KG1 (cell line): ENCODE results near the gene BEND6.
A peak's percentile ranks its signal among the peaks of the same experiment; 100 is the strongest.

Experiments used
- DNase-seq: peaks from one replicate; lab custom pipeline; 2025; lab: John Stamatoyannopoulos, UW

BEND6 gene

GRCh38 chr6:56940977-56941376 lies 13.9 kb upstream of the BEND6 start:
- no peak for DNase-seq

- DNase-seq: no peak
These were observed 10.2 kb upstream of the BEND6 start for GRCh38 chr6:56944661-56945060.

- no peak for DNase-seq
These were observed 8.5 kb upstream of the BEND6 start for GRCh38 chr6:56946368-56946767.

- DNase-seq: no peak
These were observed 7.0 kb upstream of the BEND6 start for GRCh38 chr6:56947924-56948323.

GRCh38 chr6:56949265-56949664 lies 5.6 kb upstream of the BEND6 start:
- DNase-seq: no peak

GRCh38 chr6:56949925-56950495 lies 4.9 kb upstream of the BEND6 start:
- DNase-seq: no peak

GRCh38 chr6:56951049-56951831 lies 3.7 kb upstream of the BEND6 start:
- DNase-seq: no peak

GRCh38 chr6:56953597-56954402 lies 1.1 kb upstream of the BEND6 start:
- DNase-seq: no peak

GRCh38 chr6:56955171-56956155 lies 556 bp downstream of the BEND6 start:
- DNase-seq: peak; percentile 69

GRCh38 chr6:56956491-56956890 lies 1.6 kb downstream of the BEND6 start:
- no peak for DNase-seq

- DNase-seq: no peak
These were observed 2.9 kb downstream of the BEND6 start for GRCh38 chr6:56957856-56958255.

- no peak for DNase-seq
These were observed 3.6 kb downstream of the BEND6 start for GRCh38 chr6:56958481-56958880.

- no peak for DNase-seq
These were observed 4.2 kb downstream of the BEND6 start for GRCh38 chr6:56959094-56959493.

GRCh38 chr6:56959938-56960337 lies 5.0 kb downstream of the BEND6 start:
- no peak for DNase-seq

- DNase-seq: no peak
These were observed 6.2 kb downstream of the BEND6 start for GRCh38 chr6:56961151-56961550.

- DNase-seq: no peak
These were observed 7.5 kb downstream of the BEND6 start for GRCh38 chr6:56962441-56962840.

- no peak for DNase-seq
These were observed 8.1 kb downstream of the BEND6 start for GRCh38 chr6:56963043-56963442.

GRCh38 chr6:56963793-56964192 lies 8.9 kb downstream of the BEND6 start:
- DNase-seq: no peak

- no peak for DNase-seq
These were observed 10.2 kb downstream of the BEND6 start for GRCh38 chr6:56965126-56965525.

- no peak for DNase-seq
These were observed 15.9 kb downstream of the BEND6 start for GRCh38 chr6:56970849-56971248.

GRCh38 chr6:56977192-56977591 lies 22.3 kb downstream of the BEND6 start:
- DNase-seq: no peak

- no peak for DNase-seq
These were observed 23.6 kb downstream of the BEND6 start for GRCh38 chr6:56978530-56978929.
